Measurements from ENCODE around the gene NIM1K.

DNA sequence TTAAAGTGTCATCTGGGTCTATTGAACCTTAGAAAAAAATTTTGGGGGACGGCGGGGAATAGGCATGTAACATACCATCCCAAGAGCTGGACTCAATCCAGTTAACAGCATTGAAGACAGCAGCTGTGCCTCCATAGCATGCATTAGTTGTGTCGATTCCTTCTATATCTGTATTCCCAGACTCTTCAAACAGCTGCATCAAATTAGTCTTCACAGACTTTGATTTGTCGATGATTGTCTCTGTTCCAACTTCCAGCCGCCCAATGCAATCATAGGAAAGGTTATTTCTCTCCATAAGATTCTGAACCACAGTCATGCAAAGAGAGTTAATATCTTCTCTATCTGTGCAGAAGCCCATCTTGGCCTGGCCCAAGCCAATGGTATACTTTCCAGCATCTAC lies 106.4 kb downstream of the NIM1K start:
- no peak for TF ChIP-seq CTCF (IDR thresholded peaks at IDR 0.05)
- TF ChIP-seq FOSL2 (IDR thresholded peaks at IDR 0.05; ENCODE audit: borderline replicate concordance, low read depth) = no peak
- TF ChIP-seq POLR2AphosphoS5 (IDR thresholded peaks at IDR 0.05; ENCODE audit: low read depth, low read length) = no peak
- TF ChIP-seq EZH2phosphoT487 (IDR thresholded peaks at IDR 0.05; ENCODE audit: borderline replicate concordance, low read depth) = no peak
- TF ChIP-seq RFX5 (IDR thresholded peaks at IDR 0.05; ENCODE audit: low read length) = no peak
- no peak for TF ChIP-seq SMC3 (IDR thresholded peaks at IDR 0.05; ENCODE audit: low read depth, low read length)
- no peak for TF ChIP-seq RXRA (IDR thresholded peaks at IDR 0.05; ENCODE audit: borderline replicate concordance, low read depth)
- peak in 1 of 2 experiments; percentile 63; a peak in 2 of 4 replicates for TF ChIP-seq EP300 (IDR thresholded peaks at IDR 0.05; ENCODE audit: borderline replicate concordance in 1 of 2, low read depth in 1 of 2, low read length in 1 of 2)
- TF ChIP-seq, protein P1, sequence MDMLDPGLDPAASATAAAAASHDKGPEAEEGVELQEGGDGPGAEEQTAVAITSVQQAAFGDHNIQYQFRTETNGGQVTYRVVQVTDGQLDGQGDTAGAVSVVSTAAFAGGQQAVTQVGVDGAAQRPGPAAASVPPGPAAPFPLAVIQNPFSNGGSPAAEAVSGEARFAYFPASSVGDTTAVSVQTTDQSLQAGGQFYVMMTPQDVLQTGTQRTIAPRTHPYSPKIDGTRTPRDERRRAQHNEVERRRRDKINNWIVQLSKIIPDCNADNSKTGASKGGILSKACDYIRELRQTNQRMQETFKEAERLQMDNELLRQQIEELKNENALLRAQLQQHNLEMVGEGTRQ (IDR thresholded peaks at IDR 0.05; ENCODE audit: borderline replicate concordance, low read depth, low read length) = no peak
- TF ChIP-seq IRF3 (IDR thresholded peaks at IDR 0.05; ENCODE audit: low read depth, low read length) = no peak
- no peak for TF ChIP-seq GABPA (IDR thresholded peaks at IDR 0.05; ENCODE audit: low read depth)
- no peak for TF ChIP-seq MAX (IDR thresholded peaks at IDR 0.05; ENCODE audit: low read depth)
- no peak for TF ChIP-seq ZBTB33 (IDR thresholded peaks at IDR 0.05; ENCODE audit: borderline replicate concordance, low read depth)
